A549 (cell line): Measurements from ENCODE around the gene LSR. TPM values are rescaled to one million over a fixed set of nuclear protein-coding genes. Genes with fewer than 3 reads are reported as not detected.

Experiments used
- ATAC-seq, 2 experiments: fragments of 200-7000 bp in 1 of 2; fragments of >200 bp in 1 of 2; cut with Nextera tagmentation in 1 of 2; cut with Tn5 transposase in 1 of 2; 3 replicates each; pipeline versions ENCODE4 v1.8.0 to v1.9.1; 2018 to 2020; ENCODE audit warnings: mild to moderate bottlenecking in 1 of 2, moderate library complexity in 1 of 2
- CTCF ChIA-PET: fragments of 300-600 bp; sonication (Branson Sonifier 250); formaldehyde crosslinking; extraction: SDS; loops from one replicate; lab custom pipeline; 2021; ENCODE audit warnings: antibody characterized with exemption, inconsistent platforms; lab: Yijun Ruan, JAX
- POLR2A ChIA-PET: fragments of 350-600 bp; formaldehyde crosslinking; extraction: SDS; loops from one replicate; lab custom pipeline; 2021; ENCODE audit warnings: antibody characterized with exemption, inconsistent platforms; lab: Yijun Ruan, JAX
- DNase-seq, 2 experiments: peaks; one replicate each; pipeline versions ENCODE4 v3.0.0 to v3.0.0-alpha.2; 2011 to 2016; ENCODE audit warnings: low read depth in 1 of 2, low spot score in 1 of 2
- FAIRE-seq: peaks from 2 replicates; lab custom pipeline; 2011; peaks lifted over from hg19 to GRCh38; lab: Jason Lieb, UNC
- H3K27ac ChIP-seq, 2 experiments: fragments of >200 bp; sonication (Bioruptor Twin); formaldehyde crosslinking; 3 replicates each; pipeline ENCODE4 v1.5.1; 2016 to 2017
- H3K4me1 ChIP-seq: fragments of >200 bp; sonication (Bioruptor Twin); formaldehyde crosslinking; 3 replicates; pipeline ENCODE4 v1.6.1; 2016
- H3K4me2 ChIP-seq: fragments of >200 bp; sonication (Bioruptor Twin); formaldehyde crosslinking; 3 replicates; pipeline ENCODE4 v1.6.1; 2016
- H3K4me3 ChIP-seq: fragments of >200 bp; sonication (Bioruptor Twin); formaldehyde crosslinking; 3 replicates; pipeline ENCODE4 v1.5.1; 2016
- H3K9me3 ChIP-seq: fragments of >200 bp; sonication (Bioruptor Twin); formaldehyde crosslinking; 3 replicates; pipeline ENCODE4 v1.6.1; 2016
- CHD2 ChIP-seq: fragments of 150-350 bp; IDR thresholded peaks from 2 replicates; pipeline ENCODE4 v1.6.1; 2014; ENCODE audit warnings: low read length; ENCODE audit not compliant: partially characterized antibody
- CHD4 ChIP-seq: fragments of 200-600 bp; sonication (generic); IDR thresholded peaks from 2 replicates; pipeline ENCODE4 v1.6.1; 2016; ENCODE audit warnings: antibody characterized with exemption, mild to moderate bottlenecking, borderline replicate concordance
- CTCF ChIP-seq: fragments of >200 bp; sonication (Bioruptor Twin); formaldehyde crosslinking; IDR thresholded peaks from 3 replicates; pipeline ENCODE4 v1.5.1; 2016
- EHMT2 ChIP-seq: fragments of 200-600 bp; sonication (generic); IDR thresholded peaks from 2 replicates; pipeline ENCODE4 v1.6.1; 2016; ENCODE audit warnings: antibody characterized with exemption, low read depth, mild to moderate bottlenecking, moderate library complexity
- FOSL2 ChIP-seq, 2 experiments: fragments of 450-650 bp in 1 of 2; fragments of >200 bp in 1 of 2; sonication (Bioruptor Twin) in 1 of 2; formaldehyde crosslinking; IDR thresholded peaks; 2 replicates each; pipeline versions ENCODE4 v1.5.0 to v1.6.1; 2016 to 2020; ENCODE audit warnings: mild to moderate bottlenecking in 1 of 2, moderate library complexity in 1 of 2
- GATA3 ChIP-seq: IDR thresholded peaks from 2 replicates; pipeline ENCODE4 v1.6.1; 2012; ENCODE audit warnings: borderline replicate concordance
- HDAC2 ChIP-seq: fragments of 200-600 bp; sonication (generic); IDR thresholded peaks from 2 replicates; pipeline ENCODE4 v1.6.1; 2016
- HES2 ChIP-seq: fragments of >200 bp; sonication (Bioruptor Twin); formaldehyde crosslinking; IDR thresholded peaks from 2 replicates; pipeline ENCODE4 v1.6.1; 2016
- HMGXB4 ChIP-seq: fragments of 250-450 bp; sonication (Bioruptor Pico); IDR thresholded peaks from 2 replicates; pipeline ENCODE4 v1.5.0; 2021; ENCODE audit warnings: mild to moderate bottlenecking, moderate library complexity, borderline replicate concordance
- HOXB5 ChIP-seq: fragments of 250-450 bp; sonication (Bioruptor Pico); IDR thresholded peaks from 2 replicates; pipeline ENCODE4 v1.5.0; 2020; ENCODE audit warnings: mild to moderate bottlenecking, moderate library complexity
- KDM1A ChIP-seq: fragments of 200-600 bp; sonication (generic); IDR thresholded peaks from 2 replicates; pipeline ENCODE4 v1.6.1; 2016; ENCODE audit warnings: low read depth, mild to moderate bottlenecking
- KDM5A ChIP-seq: fragments of 200-600 bp; sonication (generic); IDR thresholded peaks from 2 replicates; pipeline ENCODE4 v1.6.1; 2016; ENCODE audit warnings: antibody characterized with exemption, mild to moderate bottlenecking
- NPAS2 ChIP-seq: fragments of 250-450 bp; sonication (Bioruptor Pico); IDR thresholded peaks from 2 replicates; pipeline ENCODE4 v1.8.0; 2022; ENCODE audit warnings: mild to moderate bottlenecking, moderate library complexity, borderline replicate concordance
- PBX3 ChIP-seq: IDR thresholded peaks from 2 replicates; pipeline ENCODE4 v1.6.1; 2012
- PHF8 ChIP-seq: fragments of 200-600 bp; sonication (generic); IDR thresholded peaks from 2 replicates; pipeline ENCODE4 v1.6.1; 2016; ENCODE audit warnings: low read depth, mild to moderate bottlenecking, antibody characterized with exemption, moderate library complexity, borderline replicate concordance
- RARB ChIP-seq: fragments of 250-450 bp; sonication (Bioruptor Pico); IDR thresholded peaks from 2 replicates; pipeline ENCODE4 v1.8.0; 2021; ENCODE audit warnings: mild to moderate bottlenecking, moderate library complexity
- RFX5 ChIP-seq: fragments of 450-650 bp; IDR thresholded peaks from 2 replicates; pipeline ENCODE4 v1.7.1; 2014; ENCODE audit warnings: antibody characterized with exemption, mild to moderate bottlenecking, moderate library complexity
- SREBF2 ChIP-seq: fragments of 450-650 bp; IDR thresholded peaks from 2 replicates; pipeline ENCODE4 v1.6.1; 2014; ENCODE audit warnings: mild to moderate bottlenecking, moderate library complexity
- USF2 ChIP-seq: fragments of 450-650 bp; IDR thresholded peaks from 2 replicates; pipeline ENCODE4 v1.6.1; 2014; ENCODE audit warnings: antibody characterized with exemption
- ZC3H11A ChIP-seq: fragments of 450-650 bp; IDR thresholded peaks from 2 replicates; pipeline ENCODE4 v1.6.1; 2014; ENCODE audit warnings: antibody characterized with exemption, mild to moderate bottlenecking
- ZFP36 ChIP-seq: fragments of 450-650 bp; IDR thresholded peaks from 2 replicates; pipeline ENCODE4 v1.6.1; 2014; ENCODE audit warnings: borderline replicate concordance; ENCODE audit not compliant: partially characterized antibody
- ZNF302 ChIP-seq: fragments of 250-450 bp; sonication (Bioruptor Pico); IDR thresholded peaks from 2 replicates; pipeline ENCODE4 v1.9.0; 2021; ENCODE audit warnings: inconsistent platforms, mild to moderate bottlenecking, moderate library complexity
- WGBS: methylation state at CpG from one replicate; pipeline ENCODE4 v1.1.6; 2017; ENCODE audit errors: missing lambda C conversion rate; 5-methylcytosine and 5-hydroxymethylcytosine counted together
- polyA plus RNA-seq, 4 experiments: library from polyadenylated mRNA; depleted of rRNA in 3 of 4; stranded (reverse); fragments of >200 nt; fragmentation: RNase III in 1 of 4; extraction: RNeasy Plus Mini Kit Qiagen cat#74134 plus additional on column Dnase treatment in 1 of 4; gene quantifications; 2 replicates in 3 of 4; 3 replicates in 1 of 4; pipeline ENCODE4 v1.2.3, GENCODE V29; 2011 to 2017

The LSR gene
- polyA plus RNA-seq, 2 of the 4 experiments (the other 2 are of a cell fraction): 2.1 to 3.6 TPM

GRCh38 chr19:35291259-35291658 is 42.5 kb downstream of the LSR start:
- ChIA-PET POLR2A (no interaction called here), CTCF (interaction anchor here (0.5 to 4.4 kb wide), 4 partner anchors 17 to 558 kb away, joined by 3 to 27 read pairs (median 10); no protein-coding TSS in a partner anchor)
- H3K27ac ChIP-seq: no peak overlapping the region
- H3K4me3 ChIP-seq: no peak overlapping the region
- H3K4me1 ChIP-seq: no peaks in the 10 kb centered on the region
- DNase-seq (no peak), ATAC-seq (no peak; a peak in 1 of 6 replicates), FAIRE-seq (no peak)
- WGBS: 41% methylated on average over 6 of the region's 6 CpGs
- no peak for TF ChIP-seq EHMT2
- no peak for TF ChIP-seq ZFP36
- no peak for TF ChIP-seq HOXB5 (CRISPR knock-in tag)
- TF ChIP-seq GATA3: no peak
- no peak for TF ChIP-seq SREBF2
- TF ChIP-seq PBX3: no peak
- TF ChIP-seq HES2: no peak
- no peak for TF ChIP-seq RARB (CRISPR knock-in tag)
- H3K9me3 ChIP-seq: no peaks in the 10 kb centered on the region
- no peak overlapping the region for H3K4me2 ChIP-seq

- no peak for FAIRE-seq
- H3K4me2 ChIP-seq: no peak within 1 kb of the TSS
- H3K27ac ChIP-seq: no peak within 1 kb of the TSS
- CTCF ChIA-PET: interaction anchor here (1.1 to 4.4 kb wide), 3 partner anchors 10 to 22 kb away, joined by 3 to 27 read pairs (median 14); partner anchors contain the start of gene HAMP
- ATAC-seq: no peak
- no peak for TF ChIP-seq NPAS2
- TF ChIP-seq KDM1A: no peak
- no peak for TF ChIP-seq CTCF
- no peak for TF ChIP-seq USF2
- H3K4me1 ChIP-seq: no peaks in the 10 kb centered on the region
- POLR2A ChIA-PET: no interaction called here
- 25% methylated on average over 11 of the region's 12 CpGs for WGBS
- H3K9me3 ChIP-seq: no peaks in the 10 kb centered on the region
- DNase-seq: no peak
- no peak within 1 kb of the TSS for H3K4me3 ChIP-seq
Measured at GRCh38 chr19:35291916-35292315, 43.1 kb downstream of the LSR start, which contains the start of gene MAG. Gene MAG, plus strand, starts transcription at chr19:35292161. Its CDS starts 3,248 bp downstream, at chr19:35295409.

GRCh38 chr19:35292421-35293362 is 43.9 kb downstream of the LSR start:
- no peak for DNase-seq
- peak in 1 of 2 experiments; percentile 7; a peak in 3 of 6 replicates for ATAC-seq
- POLR2A ChIA-PET: no interaction called here
- 41% methylated on average over 23 of the region's 23 CpGs for WGBS
- no peak for FAIRE-seq
- H3K4me2 ChIP-seq: no peak overlapping the region
- H3K4me1 ChIP-seq: no peaks in the 10 kb centered on the region
- no peak overlapping the region for H3K4me3 ChIP-seq
- CTCF ChIA-PET: interaction anchor here (1.1 to 4.4 kb wide), 2 partner anchors 11 to 23 kb away, joined by 3 to 27 read pairs; partner anchors contain the start of gene HAMP
- TF ChIP-seq HDAC2 (no peak), ZNF302 (CRISPR knock-in tag) (no peak), ZC3H11A (no peak), KDM5A (no peak), PHF8 (no peak), FOSL2 (IDR thresholded peaks at IDR 0.05) (no peak), FOSL2 (CRISPR knock-in tag; IDR thresholded peaks at IDR 0.05) (no peak), RFX5 (no peak), CHD4 (no peak), CTCF (no peak), CHD2 (no peak), HMGXB4 (no peak)
- no peaks in the 10 kb centered on the region for H3K9me3 ChIP-seq
- no peak overlapping the region for H3K27ac ChIP-seq
